NCI-H146 treated with DMSO at 0.1 percent for 48 hours (cell line): ENCODE data around the gene FBXL19.

Source experiments
- DNase-seq: peaks from one replicate; lab custom pipeline; 2025; ENCODE audit not compliant: unreplicated experiment; lab: John Stamatoyannopoulos, UW

The FBXL19 gene

GRCh38 chr16:30985401-30986128, 62.2 kb downstream of the FBXL19 start:
- DNase-seq: peak; percentile 87

GRCh38 chr16:30986129-30986991, 63.0 kb downstream of the FBXL19 start:
- no peak for DNase-seq

GRCh38 chr16:30987581-30988190, 64.3 kb downstream of the FBXL19 start:
- DNase-seq: no peak

- no peak for DNase-seq
Measured at GRCh38 chr16:30989469-30990047, 66.2 kb downstream of the FBXL19 start.

- no peak for DNase-seq
Measured at GRCh38 chr16:30990105-30990504, 66.7 kb downstream of the FBXL19 start.

- DNase-seq: no peak
Measured at GRCh38 chr16:30991052-30991451, 67.7 kb downstream of the FBXL19 start.

DNA sequence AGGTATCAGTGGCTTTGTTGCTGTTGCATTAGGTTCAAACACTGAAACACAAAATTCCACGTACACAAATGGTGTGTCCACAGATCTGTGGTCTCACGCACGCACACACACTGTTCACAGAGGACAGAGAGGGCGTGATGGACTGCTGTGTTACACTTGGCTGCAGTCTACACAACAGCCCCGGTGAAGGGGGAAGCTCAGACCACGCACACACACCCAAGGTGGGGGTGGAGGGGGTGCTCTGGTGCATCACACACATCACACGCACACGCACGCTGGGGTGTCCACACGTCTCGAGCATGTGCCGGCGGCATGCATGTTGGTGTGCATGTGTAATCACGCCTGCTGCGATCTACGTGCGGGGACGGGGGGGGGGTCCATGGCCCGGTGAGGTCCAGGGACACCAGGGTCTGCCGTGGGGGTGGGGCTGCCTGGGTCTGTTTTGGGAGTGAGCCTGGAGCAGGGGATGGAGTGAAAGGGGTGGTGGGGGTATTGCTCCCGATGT, 69.0 kb downstream of the FBXL19 start:
- DNase-seq: no peak

GRCh38 chr16:30992931-30993816, 69.8 kb downstream of the FBXL19 start:
- DNase-seq: no peak

DNA sequence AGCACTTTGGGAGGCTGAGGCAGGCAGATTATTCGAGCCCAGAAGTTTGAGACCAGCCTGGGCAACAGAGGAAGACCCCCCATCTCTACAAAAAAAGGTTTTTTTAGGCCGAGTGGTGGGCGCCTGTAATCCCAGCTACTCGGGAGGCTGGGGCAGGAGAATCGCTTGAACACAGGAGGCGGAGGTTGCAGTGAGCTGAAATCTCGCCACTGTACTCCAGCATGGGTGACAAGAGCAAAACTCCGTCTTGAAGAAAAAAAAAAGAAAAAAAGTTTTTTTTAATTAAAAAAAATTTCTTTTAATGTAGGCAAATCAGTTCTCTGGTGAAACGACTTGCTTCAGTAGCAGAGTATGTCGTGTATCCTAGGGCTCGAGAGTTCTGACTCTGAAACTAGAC, 72.6 kb downstream of the FBXL19 start:
- DNase-seq: no peak

DNA sequence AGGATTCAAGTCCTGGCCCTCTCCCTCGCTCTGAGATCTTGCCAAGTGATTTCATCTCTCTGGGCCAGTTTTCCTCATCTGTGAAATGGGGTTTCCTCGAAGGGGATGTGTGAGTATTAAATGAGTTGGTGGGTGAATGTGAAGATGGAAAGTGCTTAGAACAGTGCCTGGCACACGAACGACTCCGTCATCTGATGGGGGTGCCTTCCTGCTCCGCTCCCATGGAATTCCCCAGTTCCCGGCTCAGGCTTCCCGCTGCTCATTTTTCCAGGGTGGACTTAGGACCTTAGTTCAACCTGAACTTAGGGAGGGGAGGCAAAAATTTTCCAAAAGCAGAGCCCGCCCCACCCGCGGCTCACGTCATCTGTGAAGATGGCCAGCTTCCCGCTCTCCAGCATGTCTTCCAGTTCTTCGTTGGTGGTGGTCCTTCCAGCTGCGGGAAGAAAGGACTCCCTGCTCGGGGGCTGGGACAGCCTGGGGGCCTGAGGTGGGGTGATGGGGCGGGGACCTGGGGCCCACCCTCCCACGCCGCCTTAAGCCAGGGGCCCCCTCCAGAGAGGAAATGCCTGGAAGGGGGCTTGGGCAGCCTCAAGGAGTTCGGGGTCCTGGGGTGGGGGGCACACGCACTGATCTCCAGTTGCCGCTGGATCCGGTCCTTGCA, 73.1 kb downstream of the FBXL19 start:
- no peak for DNase-seq

DNA sequence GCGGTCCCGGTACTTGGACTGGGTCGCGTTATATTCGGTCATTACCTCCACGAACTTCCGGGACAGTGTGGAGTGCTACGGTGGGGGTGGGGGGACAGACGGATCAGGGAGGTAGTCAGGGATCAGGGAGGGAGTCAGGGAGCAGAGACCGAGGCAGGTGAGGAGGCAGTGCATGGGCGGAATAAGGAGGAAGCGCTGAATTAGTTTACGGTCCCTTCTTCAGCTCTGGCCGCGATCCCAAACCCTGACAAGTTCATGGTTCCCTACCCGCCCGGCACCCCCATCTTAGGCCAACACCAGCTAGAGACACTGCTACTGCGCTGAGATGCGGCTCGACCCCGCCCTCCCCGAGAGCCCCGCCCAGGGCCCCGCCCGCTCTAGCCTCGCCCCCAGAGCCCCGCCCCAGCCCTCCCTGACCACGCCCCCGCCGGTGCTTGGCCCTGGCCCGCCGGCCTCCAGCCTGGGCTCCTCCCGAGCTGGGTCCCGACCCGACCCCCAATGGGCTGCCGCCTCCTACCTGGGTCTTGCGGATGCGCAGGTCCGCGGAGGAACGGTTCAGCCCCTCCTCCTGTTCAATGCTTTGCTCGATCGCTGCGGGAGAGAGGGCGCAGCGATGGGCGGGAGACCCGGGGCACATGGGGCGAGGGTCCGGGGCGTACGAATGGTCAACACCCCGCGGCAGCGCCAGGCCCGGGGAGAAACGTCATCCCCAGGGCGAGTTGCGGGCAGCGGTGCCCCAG, 73.8 kb downstream of the FBXL19 start:
- peak; percentile 44 for DNase-seq

- DNase-seq: no peak
Measured at GRCh38 chr16:30997725-30998711, 74.6 kb downstream of the FBXL19 start.
